PC-9 (cell line): ENCODE measurements around the gene TMEM117.

Experiments
- EZH2 ChIP-seq: fragments of 200-600 bp; sonication (generic); IDR thresholded peaks from 2 replicates; pipeline ENCODE4 v1.8.0; 2017; ENCODE audit warnings: antibody characterized with exemption, low read depth
- TF ChIP-seq, protein P1 (sequence below): fragments of 200-600 bp; sonication (generic); conservative IDR thresholded peaks from 2 replicates; pipeline ENCODE4 v1.6.1; 2017; ENCODE audit warnings: mixed run types, antibody characterized with exemption, mild to moderate bottlenecking, moderate library complexity

GRCh38 chr12:43896496-43896895, 60.6 kb downstream of the TMEM117 start:
- TF ChIP-seq, protein P1, sequence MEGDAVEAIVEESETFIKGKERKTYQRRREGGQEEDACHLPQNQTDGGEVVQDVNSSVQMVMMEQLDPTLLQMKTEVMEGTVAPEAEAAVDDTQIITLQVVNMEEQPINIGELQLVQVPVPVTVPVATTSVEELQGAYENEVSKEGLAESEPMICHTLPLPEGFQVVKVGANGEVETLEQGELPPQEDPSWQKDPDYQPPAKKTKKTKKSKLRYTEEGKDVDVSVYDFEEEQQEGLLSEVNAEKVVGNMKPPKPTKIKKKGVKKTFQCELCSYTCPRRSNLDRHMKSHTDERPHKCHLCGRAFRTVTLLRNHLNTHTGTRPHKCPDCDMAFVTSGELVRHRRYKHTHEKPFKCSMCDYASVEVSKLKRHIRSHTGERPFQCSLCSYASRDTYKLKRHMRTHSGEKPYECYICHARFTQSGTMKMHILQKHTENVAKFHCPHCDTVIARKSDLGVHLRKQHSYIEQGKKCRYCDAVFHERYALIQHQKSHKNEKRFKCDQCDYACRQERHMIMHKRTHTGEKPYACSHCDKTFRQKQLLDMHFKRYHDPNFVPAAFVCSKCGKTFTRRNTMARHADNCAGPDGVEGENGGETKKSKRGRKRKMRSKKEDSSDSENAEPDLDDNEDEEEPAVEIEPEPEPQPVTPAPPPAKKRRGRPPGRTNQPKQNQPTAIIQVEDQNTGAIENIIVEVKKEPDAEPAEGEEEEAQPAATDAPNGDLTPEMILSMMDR = no peak
- TF ChIP-seq EZH2 = no peak
